Suppressor macrophage treated with lipopolysaccharide for 1 hour (primary cell): ENCODE results near the gene RNF146.

Experiments used
- DNase-seq, 3 donors: peaks; one replicate each; pipeline ENCODE4 v3.0.0-alpha.2; 2020 to 2022

RNF146 gene

DNA sequence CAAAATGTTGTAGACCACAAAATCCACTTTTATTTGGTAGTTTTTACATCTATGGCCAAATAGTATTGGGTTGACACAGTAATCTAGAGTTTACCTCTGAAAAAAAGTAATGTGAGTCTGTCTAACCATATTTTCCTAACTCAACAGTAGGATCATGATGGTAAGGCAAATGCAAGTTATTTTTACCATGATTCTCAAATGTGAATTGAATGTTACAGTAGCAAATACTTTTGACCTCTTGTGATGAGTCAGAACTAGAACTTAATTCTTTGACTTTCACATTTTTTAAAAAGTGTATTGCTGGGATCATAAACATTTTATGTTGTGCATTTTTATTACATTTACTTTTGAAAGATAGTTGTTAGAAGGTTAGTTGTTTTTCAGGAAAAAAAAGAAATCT, 22.0 kb downstream of the RNF146 start:
- DNase-seq = no peak

DNA sequence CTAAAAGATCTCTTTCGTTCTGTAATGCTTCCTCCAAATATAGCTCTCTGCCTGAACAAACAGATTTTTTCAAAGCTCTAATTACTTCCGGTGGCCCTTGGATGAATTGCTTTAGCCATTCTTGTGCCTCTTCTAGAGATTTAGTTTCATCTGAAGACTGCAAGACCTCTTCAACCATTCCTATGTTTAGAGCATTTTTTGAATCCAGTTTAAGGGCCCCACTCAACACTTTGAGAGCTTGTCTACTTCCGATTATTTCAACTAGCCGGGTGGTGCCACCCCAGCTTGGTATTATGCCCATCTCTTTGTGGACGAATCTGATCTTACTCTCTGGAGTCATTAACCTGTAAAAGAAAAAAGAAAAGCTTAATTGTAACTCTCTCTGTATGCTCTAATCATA, 23.3 kb downstream of the RNF146 start:
- DNase-seq = no peak

DNA sequence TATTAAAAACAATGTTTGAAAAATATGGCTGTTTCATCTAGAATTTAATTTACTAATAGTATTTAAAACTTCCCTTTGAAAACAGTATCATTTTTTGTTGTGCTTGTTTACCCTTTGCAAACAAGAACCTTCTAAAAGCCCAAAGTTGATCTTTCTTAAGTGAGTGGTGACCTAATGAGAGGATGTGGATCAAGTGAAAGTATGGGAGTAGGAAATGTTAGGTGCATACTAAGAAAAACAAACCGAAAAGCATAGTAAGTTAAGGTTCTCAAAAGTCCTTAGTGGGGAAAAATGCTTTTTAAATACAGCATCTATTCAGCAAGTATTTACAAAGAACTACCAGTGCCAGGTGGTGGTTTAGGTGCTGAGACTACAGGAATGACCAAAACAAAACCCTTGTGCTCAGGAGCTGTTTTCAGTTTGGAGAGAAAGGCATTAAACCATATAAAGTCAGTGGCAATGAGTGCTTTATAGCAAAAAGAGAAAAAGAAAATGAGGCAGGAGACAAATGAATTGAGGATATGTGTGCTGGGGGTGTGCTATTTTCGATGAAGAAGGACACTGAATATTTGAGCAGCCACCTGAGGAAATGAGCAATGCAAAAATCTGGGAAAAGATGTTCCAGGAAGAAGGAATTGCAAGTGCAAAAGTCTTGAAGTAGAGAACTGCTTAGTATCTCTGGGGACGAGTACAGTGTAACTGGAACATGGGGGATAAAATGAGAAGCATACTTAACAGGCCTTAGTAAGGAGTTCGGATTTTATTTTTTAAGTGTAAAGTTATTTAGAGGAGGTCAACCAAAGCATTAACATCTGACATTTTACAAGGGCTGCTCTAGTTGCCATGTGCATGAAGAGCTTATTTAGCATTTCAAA, 24.0 kb downstream of the RNF146 start:
- no peak for DNase-seq

DNA sequence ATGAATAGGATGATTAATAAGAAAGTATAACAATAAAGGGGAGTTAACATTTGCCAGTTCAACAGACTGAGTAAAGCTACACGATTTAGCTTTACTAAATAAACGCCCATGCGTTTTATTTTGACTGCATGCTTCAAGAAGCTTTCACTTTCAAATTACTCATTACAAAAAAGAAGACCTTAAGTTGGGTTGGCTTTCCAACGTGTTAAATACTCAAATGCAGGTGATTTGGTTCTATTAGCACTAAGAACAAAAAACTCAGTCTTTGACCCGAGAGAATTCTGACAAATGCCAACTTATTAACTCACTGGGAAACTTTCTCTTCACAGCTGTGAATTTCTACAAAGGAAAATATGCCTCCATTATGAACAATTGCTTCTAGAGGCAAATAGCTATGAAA, 24.8 kb downstream of the RNF146 start:
- no peak for DNase-seq

DNA sequence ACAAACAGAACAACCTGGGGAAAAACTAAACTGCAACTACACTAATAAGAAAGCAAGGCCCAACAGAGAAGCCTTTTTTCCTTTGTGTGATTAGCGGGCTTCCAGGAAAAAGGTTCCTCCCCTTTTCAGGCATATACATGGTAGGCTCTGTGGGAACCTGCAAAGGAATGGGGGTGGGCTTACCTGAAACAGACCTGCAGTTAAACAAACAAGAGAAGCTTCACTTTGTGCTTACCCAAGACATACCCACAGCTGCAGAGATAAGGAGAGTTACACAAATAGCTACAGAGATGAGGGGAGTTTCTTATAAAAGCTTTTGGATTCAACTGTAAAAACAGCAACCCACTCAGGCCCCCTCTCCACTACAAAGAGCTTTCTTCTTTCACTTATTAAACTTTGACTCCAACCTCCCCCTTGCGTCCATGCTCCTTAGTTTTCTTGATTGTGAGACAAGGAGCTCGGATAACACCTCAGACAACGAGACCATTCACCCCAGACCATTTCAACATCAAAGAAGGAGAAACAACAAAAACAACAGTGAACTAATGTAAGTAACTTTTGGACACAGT, 30.9 kb downstream of the RNF146 start:
- DNase-seq = no peak

DNA sequence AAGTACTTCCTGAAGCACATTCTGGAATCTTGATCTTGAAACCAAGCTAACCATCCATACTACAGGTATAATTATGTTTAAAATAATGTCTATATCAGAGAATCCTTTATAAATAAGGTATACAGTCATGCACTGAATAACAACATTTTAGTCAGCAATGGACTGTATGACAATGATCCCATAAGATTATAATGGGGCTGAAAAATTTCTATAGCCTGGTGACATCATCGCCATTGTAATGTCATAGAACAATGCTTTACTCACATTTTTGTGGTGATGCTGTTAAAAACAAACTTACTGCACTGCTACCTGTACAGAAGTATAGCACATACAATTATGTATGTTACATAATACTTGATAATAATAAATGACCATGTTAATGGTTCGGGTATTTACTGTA, 31.8 kb downstream of the RNF146 start:
- peak in 1 of 3 donors; percentile 18 for DNase-seq

DNA sequence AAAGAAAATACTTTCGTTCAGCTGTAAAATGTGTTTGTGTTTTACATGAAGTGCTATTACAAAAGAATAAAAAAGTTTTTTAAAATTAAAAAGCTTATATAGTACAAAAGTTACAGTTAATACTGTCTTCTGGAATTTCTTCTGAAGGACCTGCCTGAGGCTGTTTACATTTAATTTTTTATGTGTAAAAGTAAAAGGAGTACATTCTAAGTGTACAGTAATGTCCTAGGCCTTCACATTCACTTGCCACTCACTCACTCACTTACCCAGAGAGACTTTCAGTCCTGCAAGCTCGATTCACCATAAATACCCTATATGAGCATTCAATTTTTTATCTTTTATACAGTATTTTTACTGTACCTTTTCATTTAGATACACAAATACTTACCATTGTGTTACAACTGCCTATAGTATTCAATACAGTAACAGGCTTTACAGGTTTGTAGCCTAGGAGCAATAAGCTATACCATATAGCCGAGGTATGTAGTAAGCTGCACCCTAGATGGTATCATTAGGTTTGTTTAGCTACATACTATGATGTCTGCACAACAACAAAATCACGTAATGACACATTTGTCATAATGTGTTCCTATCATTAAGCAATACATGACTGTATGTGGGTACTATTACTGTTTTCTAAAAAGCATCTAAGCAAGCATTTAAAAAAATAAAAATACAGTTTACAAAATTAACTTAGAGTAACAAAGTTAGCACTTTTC, 33.0 kb downstream of the RNF146 start:
- DNase-seq = peak in 1 of 3 donors; percentile 28

DNA sequence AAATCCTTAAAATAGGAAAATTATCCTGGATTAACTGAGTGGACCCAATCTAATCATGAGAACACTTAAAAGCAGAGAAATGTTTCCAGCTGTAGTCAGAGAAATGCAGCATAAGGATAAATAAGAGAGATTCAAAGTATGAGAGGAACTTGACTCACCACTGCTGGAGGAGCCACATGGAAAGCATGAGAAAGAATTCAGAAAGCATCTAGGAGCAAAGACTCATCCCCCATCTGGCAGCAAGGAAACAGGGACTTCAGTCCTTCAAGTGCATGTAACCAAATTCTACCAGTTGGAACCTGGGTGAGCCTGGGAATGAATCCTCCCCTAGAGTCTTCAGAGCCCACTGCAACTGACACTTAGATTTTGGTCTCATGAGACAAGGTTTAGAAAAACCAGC, 33.7 kb downstream of the RNF146 start:
- peak; percentile 8 to 47 (median 41) for DNase-seq

DNA sequence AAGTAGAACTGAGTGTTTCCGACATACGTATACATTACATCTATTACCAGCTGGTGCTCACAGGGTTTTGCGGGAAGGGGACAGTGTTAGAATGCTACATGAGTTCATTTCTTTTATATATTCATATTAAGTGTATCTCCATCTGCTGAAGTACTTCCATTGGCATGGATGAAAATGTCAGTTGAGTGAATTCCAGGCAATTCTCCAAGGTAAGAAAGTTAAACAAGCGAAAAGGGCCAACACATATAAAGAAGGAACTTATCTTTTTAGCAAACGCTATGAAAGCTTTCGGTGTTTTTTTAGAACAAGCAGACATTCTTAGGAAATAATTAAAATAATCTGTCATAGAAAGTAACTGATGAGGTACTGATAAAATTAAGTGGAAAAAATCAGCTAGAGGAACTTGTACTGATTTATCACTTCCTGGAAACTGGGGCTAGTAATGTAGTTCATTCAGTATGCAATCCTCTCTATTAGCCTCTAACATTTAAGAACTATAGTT, 34.6 kb downstream of the RNF146 start:
- DNase-seq = no peak

DNA sequence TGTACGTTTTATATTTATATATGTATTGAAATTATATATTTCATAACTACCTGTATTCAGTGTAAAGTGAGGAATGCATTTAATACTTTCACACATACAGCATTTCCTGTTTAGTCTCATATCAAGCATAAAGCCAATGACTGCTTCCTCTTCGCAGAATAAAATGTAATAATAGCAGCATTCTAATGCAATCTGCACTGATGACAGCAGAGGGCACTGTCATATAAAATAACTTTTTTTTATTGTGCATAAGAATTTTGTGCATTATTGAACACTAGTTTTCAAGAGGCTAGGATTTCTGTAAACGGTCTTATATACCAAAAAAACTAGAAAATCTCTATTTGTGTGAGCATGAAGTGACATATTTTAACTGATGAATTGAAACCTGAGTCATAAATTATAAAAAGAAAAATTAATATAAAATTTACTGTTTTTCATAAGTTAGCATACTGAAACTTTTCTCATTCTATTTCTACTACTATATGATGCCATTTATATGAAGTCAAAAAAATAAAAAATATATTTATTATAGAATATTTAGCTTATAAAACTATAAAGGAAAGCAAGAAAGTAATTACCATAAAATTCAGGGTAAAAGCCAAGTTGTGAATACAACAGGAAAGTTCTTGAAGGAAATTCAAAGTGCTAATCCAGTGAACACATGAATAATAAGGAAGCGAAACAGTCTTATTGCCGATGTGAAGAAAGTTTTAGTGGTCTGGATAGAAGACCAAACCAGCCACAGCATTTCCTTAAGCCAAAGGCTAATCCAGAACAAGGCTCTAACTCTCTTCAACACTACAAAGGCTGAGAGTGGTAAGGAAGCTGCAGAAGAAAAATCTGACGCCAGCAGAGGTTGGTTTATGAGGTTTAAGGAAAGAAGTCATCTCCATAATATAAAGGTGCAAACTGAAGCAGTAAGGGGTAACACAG, 36.3 kb downstream of the RNF146 start:
- peak; percentile 71 to 88 (median 86) for DNase-seq

DNA sequence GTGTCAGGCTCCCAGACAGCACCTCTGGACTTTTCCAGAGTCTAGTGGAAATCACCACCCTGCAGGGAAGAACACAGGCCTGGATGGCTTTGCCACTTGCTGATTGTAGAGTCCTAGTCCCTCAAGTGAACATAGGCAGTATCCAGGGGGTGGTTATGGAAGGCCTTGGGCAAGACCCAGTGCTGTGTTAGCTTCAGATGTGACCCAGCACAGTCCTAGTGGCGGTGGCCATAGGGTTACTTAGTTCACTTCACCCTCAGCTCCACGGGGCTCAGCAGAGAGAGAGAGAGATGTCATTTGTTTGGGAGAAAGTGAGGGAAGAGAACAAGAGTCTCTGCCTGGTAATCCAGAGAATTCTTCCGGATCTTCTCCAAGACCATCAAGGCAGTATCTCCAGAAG, 37.3 kb downstream of the RNF146 start:
- DNase-seq = no peak

DNA sequence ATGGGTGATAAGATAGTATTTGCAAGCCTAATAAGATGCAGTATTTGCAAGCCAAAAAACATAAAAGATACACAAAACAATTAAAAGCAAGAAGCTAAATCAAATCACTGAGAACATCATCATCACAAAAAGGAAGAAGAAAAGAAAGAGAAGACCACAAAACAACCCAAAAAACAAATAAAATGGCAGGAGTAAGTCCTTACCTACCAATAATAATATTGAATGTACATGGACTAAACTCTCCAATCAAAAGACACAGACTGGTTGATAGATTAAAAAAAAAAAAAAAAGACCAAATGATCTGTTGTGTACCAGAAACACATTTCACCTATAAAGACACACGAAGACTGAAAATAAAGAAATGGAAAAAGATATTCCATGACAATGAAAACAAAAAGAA, 39.1 kb downstream of the RNF146 start:
- DNase-seq = no peak

DNA sequence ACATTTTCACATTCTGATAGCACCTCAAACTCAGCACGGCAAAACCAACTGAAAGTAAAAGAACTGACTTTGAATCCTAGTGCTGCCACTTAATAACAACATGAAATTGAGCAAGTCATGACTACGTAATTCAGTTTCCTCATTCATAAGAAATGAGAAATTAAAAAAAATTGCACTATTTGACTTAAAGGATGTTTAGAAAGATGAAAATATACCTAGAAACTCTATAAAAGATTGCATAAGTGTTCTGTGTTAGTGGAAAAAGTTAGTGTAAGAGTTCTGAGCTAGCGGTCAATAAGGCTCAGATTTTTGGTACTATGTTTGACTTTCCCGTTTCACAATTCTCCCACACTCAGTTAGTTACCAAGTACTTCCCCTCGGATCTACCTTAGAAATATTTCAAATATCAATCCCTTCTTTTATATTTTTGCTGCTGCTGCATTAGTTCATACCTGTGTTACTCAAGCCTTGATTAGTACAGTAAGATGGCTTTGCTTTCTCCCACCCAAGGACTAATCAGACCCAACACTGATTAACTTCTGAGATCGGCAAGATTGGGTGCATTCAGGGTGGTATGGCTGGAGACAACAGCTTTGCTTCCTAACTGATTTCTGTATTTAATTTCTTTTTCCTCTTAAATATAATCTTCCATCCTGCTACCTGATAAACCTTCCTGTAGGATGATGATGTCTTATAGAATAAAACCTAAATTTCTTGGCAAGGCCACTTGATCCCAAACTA, 50.9 kb downstream of the RNF146 start:
- peak; percentile 55 to 77 (median 67) for DNase-seq

DNA sequence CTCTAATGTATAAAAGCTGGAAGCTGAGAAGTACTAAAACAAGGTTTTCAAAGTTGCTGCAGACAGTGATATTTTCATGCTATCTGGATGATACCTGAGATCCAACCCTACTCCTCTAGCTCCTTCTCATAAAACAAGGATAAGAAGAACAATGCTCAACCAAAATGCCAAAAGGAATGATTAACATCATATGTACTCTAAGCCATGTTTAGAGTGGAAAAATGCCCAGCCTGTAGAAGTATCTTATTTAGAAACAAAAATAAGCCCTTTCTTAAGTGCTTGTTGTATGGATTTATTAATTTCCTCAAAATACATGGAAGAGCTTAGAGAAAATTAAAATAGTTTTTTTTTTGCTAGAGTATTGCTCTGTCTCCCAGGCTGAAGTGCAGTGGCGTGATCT, 53.0 kb downstream of the RNF146 start:
- DNase-seq = no peak

DNA sequence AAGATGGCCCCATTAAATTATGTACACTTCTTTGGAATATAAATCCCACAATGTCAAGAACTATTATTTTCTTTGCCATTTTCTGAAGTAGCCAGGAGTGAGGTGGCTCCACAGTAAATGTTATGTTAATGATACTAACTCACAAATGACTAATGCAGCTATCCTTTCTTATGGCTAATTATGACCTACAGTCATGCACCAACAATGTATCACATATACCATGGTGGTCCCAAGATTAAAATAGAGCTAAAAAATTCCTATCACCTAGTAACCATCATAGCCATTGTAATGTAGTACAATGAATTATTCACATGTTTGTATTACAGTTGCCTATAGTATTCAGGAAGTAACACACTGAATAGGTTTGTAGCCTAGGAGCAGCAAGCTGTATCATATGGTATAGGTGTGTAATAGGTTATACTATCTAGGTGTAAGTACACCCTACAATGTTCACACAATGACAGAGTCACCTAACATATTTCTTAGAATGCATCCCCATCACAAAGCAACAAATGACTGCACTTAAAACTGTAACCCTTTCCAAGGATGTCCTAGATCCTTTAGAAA, 61.5 kb downstream of the RNF146 start:
- no peak for DNase-seq

DNA sequence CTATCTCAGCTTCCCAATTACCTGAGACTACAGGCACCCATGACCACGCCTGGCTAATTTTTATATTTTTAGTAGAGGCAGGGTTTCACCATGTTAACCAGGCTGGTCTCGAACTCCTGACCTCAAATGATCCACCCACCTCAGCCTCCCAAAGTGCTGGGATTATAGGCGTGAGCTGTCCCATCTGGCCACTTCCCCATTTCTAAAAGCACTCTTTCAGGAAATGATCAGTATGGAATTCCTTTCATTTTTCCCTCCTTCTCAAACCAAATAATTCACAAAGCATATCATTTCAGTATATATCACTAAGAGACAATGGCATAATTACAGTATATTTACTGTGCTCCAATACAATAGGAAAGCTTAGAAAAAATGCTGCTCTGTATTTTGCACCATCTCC, 64.6 kb downstream of the RNF146 start:
- peak in 2 of 3 donors; percentile 5 to 38 for DNase-seq

DNA sequence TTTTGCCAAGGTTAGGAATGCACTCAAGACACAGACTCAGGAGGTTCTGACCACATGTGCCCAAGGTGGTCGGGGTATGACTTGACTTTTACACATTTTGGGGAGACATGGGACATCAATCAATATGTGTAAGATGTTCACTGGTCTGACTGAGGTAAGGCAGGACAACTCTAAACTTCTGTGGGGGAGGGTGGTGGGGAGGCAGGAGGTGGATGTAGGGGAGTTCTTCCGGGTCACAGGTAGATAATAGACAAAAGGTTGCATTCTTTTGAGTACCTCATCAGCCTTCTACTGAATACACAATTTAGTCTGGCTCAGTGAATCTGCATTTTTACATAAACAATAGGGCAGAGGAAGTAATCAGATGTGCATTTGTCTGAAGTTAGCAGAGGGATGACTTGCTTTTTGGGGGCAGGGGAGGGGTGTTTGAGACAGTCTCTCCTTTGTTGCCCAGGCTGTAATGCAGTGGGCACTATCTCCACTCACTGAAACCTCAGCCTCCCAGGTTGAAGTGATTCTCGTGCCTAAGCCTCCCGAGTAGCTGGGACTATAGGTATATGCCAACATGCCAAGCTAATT, 65.8 kb downstream of the RNF146 start:
- DNase-seq = no peak
